ENCODE results near the gene PIGO. TPM values are rescaled to one million over a fixed set of nuclear protein-coding genes. Genes with fewer than 3 reads are reported as not detected.

Gene PIGO
- total RNA-seq, 1 donor from 2014 or later, result 25.0 TPM

DNA sequence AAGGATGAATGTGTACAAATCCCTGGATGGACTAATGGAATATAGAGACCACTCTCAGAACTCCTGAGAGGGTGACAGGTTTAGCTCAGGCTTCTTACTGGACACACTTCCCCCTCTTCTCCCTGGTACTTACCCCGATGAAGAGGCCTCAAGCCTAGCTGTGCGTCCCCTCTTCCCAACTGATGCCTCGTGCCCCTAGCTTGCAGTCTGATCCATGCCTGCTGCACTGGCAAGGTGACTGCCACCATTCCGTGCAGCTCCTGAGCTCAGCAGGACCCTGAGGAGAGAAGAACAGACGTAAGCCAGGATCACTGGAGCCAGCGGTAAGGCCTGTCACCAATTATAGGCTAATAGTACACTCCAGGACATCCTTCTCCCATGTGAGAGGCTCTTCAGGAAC is 12.1 kb upstream of the PIGO start:
- no peak for DNase-seq (ENCODE audit: low spot score)
- intact Hi-C loops (cut with DNase I), result no loop called here
- no peak for ATAC-seq

DNA sequence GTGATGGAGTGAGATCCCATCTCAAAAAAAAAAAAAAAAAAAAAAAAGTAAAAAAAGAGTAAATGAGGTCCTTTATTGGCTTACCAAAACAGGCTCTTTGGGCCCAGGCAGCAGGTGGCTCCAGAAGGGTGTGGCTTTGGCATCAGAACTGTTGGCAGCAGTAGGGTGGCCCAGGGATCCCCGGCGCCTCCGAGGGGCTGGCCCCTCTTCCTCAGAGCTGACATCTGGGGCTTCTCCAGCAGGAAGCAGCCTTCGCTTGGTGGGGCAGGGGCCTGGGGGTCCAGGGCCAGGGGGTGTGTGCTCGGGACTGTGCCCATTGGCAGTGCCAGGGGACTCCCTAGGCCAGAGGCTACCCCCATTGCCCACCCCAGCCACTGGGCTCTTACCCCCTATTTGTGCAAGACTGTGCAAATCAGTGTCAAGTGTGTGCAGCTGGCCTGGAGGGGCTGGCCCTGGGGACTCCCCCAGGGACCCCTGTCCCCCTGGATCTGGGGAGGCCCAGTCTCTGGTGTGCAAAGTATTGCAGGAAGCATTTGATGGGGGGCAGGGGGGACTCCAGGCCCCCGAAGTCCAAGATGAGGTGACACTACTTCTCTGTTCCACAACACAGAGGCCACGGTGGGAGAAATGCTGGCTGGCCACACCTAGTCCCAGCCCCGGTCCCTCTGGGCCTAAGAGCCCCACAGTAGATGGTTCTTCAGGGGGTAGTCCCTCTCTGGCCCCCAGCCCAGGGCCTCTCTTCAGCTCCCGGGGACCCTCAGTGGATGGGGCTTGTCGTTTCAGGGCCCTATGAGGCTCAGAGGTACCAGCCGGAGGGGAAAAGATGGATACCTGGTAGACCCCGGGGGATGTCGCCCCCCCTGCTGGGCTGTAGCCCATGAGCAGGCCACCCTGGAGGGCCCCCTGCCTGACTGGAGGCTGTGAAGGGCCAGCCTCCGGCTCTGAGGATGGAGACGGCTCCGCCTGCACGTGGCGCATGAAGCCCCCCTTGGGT is 11.2 kb upstream of the PIGO start:
- intact Hi-C loops (cut with DNase I), result no loop called here
- DNase-seq (ENCODE audit: low spot score) (no peak), ATAC-seq (no peak)

DNA sequence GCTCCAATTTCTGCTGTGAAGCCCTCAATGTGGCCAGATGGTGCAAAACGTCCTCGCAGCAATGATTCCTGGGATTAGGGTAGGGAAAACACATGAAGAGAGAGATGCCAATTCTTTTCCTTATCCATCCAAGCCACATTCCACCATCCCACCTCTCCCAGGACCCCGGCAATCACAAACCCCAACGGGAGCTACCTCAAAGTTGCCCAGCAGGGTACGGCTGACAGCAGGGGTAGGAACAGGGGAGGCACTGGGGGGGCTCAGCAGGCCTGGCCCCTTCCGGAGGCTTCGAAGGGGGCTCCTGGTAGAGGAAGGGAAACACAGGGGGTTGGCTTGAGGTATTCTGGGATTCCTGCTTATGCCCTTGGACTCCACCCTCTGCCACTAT is 9.9 kb upstream of the PIGO start:
- no peak for ATAC-seq
- intact Hi-C loops (cut with DNase I), result no loop called here
- DNase-seq (ENCODE audit: low spot score), result no peak

DNA sequence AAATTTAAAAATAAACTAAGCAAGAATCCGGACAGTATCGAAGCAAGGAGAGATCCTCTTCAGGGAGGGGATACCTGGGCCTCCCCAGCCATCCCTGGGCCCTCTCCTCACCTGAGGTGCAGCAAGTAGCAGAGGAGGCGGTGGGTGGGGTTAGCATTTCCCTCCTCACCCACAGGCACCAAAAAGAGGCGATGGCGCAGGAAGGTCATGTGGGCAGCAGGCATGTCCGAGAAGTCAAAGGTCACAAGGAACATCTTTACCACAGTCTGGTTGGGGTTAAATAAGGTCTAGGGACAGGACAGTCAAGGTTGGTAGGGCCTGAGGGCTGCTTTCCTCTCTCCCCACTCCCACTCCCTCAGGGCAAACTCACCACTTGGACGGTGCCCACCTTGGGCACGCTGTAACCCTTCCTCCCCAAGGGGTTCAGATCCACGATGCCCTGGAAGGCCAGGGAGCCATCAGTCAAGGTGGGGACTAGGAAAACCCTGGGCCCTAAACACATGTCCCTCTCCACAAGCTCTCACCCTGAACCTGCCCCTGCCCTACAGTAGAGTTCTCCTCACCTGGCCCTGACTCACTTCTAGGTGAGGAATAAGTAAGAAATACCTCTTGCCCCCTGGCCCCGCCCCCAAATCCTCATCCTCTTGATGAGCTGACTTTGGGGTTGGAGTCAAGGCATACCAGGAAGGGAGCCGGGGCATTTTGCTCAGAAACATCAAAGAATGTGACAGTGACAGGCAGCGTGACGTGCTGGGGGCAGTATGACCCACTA is 9.4 kb upstream of the PIGO start:
- no peak for ATAC-seq
- DNase-seq (ENCODE audit: low spot score), result no peak
- intact Hi-C loops (cut with DNase I), result no loop called here

DNA sequence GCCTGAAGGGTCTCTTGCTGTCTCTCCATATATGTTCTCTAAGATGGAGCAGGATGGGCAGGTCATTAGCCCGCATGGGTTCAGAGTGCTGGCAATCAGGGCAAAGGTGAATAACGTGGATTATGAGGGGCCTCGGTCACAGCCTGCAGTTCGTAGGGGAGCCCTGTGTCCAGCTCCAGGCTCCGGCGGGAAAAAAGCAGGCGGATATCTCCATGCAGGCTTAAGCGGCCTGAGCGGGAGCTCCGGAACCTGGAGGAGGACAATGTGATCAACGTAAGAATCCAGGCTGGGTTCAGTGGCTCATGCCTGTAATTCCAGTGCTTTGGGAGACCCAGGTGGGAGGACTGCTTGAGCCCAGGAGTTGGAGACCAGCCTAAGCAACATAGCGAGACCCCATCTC is 8.7 kb upstream of the PIGO start:
- no peak for DNase-seq (ENCODE audit: low spot score)
- no peak for ATAC-seq
- intact Hi-C loops (cut with DNase I), result no loop called here

DNA sequence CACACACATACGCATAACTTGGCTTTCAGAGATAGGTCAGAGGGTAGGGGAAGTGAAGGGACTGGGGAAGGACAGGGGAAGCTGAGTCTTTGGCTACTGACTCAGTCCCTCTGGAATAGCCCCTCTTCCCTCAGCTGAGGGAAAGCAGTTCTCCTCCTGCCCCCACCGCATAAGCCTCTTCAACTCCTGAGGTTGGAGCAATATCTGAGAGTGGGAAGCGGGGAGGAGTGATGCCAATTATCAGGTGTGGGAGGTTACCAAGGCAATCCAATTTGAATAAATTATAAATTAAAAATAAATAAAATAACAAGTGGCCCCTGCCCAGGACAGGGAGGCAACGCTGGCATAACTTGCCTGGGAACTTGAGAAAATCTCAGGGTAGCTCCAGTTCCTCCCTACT is 8.2 kb upstream of the PIGO start:
- intact Hi-C loops (cut with DNase I), result no loop called here
- ATAC-seq, result no peak
- DNase-seq (ENCODE audit: low spot score), result no peak

DNA sequence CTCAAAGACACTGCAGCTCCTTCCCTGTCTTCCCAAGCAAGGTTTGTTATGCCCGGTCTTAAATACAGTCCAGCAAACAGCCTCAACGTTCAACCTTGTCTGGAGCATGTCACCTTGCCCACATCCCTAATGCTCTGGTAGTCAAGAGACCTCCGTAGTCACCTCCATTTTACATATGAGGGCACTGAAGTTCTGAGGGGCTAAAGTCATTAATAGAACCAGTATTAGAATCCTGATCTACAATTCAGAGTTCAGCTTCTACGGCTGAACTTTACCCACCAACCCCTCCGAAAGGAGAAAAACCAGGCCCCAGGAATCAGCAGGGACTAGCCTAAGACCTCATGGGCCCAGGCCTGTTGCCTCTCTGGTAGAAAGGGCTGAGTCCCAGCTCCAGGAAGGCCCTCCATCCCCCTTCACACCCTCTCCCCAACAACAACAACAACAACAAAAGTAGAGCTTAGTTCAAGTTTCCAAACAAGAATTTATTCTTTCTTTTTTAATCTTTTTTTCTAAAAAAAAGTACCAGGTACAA is 7.3 kb upstream of the PIGO start:
- intact Hi-C loops (cut with DNase I), result no loop called here
- ATAC-seq (no peak), DNase-seq (ENCODE audit: low spot score) (no peak)

DNA sequence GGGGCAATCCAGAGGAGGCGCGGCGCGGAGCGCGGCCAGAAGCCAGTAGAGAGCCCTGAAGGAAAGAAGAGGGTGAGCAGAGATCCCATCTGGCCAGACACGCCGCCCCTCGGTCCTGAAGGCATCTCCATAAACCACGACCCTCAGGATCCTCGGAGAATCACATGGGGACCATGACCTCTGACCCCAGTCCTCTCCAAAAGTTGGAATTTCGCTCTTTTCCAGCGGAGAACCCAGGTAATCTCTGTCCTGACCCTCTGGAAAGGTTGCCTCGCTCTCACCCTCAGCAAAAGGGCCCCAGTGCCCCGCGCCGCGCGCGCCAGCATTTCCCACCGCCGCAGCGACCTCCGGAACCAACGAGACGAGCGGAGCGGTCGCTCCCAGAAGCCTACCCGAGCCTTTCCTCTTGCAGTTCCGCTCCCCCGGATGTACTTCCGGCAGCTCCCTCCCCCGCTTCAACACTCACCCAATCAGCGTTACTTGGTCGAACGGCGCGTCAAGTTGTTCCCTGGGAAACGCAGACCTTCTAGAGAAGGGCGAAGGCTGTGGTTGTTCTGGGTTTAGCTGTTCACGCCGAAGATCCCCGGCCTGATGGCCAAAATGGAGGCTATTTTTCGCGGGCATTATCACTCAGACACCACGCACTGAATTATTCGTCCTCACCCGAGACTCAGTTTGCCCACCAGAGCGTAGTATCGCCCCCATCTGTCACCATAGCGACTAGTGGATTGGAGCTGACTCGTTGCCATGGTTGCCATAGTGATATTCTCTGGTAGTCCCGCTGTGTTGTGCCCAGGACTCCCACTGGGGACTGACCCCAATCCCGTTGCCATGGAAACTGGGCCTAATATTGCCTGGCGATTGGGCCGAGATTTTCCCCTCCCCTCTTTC is 6.6 kb upstream of the PIGO start, which contains the start of gene STOML2:
TSS of gene STOML2 (minus strand) at position 363 of the 891 bp plus-strand sequence. CDS start at position 326, 37 bp downstream.
- intact Hi-C loops (cut with DNase I), result no loop called here

DNA sequence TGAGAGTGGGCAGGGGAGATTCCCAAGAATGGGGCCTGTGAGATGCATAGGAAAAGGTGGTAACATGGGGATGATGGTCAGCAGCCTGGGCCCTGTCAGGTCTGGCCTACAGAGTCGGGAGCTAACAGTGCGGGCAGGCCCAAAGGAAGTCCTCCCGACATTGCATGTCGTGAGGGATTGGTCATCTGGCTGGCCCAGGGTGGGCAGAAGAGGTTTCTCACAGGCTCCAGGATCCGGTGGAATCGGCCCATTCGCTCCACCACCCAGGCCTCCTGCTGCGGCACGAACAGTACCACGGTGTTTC is 6.0 kb upstream of the PIGO start:
- intact Hi-C loops (cut with DNase I), result no loop called here
- DNase-seq (ENCODE audit: low spot score), result no peak
- no peak for ATAC-seq

More for the DNA sequence above, 6.6 kb upstream of the PIGO start, which contains the start of gene STOML2:
- peak; percentile 96 for DNase-seq (ENCODE audit: low spot score)
- ATAC-seq, result peak; percentile 98

DNA sequence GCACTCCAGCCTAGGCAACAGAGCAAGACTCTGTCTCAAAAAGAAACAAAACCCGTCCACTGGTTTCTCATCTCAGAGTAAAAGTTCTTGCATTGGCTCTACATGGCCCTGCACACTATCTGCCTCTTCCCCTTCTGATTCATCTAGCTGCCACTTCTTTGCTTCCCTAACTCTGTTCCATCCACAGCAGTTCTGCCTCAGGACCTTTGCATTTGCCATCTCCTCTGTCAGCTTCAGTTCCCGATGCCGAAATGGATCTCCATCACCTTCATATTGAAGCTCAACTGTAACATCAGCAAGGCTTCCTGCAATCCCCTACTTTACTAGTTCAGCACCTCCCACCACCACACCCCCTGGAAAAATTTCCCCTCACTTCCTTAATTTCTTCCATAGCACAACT is 1.2 kb upstream of the PIGO start:
- ATAC-seq (no peak), DNase-seq (ENCODE audit: low spot score) (no peak)
- intact Hi-C loops (cut with DNase I), result no loop called here

DNA sequence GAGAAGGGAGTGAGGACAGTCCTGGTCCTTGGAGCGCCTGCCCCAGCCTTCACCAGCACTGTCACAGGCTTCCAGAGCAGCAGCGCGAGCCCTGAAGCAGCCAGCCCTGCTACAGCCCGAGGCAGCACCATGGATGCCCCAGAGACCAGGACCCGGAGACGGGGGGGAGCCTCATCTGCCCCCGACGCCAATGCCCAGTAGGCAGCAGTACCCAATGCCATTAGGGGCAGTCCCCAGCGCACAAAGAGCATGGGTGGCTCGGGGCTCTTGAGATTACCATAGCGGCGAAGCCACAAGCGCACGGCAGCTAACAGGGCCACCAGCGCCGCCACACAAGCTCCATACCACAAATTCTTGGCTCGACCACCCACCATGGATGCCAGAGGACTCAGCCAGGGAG is 4.9 kb downstream of the PIGO start:
- intact Hi-C loops (cut with DNase I), result no loop called here
- ATAC-seq (no peak), DNase-seq (ENCODE audit: low spot score) (no peak)

DNA sequence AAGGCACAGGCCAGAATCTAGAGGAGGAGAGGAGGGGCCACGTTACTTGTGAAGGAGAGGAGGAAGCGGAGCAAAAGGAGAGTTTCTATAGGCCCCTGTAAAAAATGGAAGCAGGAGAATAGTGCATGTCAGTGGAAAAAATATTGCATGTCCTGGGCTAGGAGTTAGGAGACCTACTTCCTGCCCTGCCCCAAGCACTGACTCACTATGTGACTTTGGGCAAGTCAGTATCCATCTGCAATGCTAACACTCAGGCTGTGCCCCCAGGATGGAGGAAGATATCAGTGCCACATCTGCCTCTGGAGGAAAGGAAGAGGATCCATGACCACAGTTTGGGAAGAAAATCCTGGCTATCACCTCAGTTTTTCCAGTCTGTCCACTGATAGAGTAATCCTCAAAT is 7.0 kb downstream of the PIGO start:
- DNase-seq (ENCODE audit: low spot score), result no peak
- intact Hi-C loops (cut with DNase I), result no loop called here
- ATAC-seq, result no peak

DNA sequence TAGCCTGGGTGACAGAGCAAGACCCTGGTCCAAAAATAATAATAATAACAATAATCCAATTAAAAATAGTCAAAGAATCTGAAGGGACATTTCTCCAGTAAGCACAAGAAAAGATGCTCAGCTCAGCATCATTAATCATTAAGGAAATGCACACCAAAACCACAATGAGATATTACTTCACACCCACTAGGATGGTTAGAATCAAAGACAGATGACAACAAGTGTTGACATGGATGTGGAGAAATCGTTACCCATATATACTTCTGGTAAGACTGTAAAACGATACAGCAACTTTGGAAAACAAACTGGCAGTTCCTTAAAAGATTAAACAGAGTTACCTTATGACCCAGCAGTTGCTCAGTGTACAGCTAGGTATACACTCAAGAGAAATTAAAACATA is 11.3 kb downstream of the PIGO start:
- DNase-seq (ENCODE audit: low spot score) (no peak), ATAC-seq (no peak)
- intact Hi-C loops (cut with DNase I), result no loop called here

DNA sequence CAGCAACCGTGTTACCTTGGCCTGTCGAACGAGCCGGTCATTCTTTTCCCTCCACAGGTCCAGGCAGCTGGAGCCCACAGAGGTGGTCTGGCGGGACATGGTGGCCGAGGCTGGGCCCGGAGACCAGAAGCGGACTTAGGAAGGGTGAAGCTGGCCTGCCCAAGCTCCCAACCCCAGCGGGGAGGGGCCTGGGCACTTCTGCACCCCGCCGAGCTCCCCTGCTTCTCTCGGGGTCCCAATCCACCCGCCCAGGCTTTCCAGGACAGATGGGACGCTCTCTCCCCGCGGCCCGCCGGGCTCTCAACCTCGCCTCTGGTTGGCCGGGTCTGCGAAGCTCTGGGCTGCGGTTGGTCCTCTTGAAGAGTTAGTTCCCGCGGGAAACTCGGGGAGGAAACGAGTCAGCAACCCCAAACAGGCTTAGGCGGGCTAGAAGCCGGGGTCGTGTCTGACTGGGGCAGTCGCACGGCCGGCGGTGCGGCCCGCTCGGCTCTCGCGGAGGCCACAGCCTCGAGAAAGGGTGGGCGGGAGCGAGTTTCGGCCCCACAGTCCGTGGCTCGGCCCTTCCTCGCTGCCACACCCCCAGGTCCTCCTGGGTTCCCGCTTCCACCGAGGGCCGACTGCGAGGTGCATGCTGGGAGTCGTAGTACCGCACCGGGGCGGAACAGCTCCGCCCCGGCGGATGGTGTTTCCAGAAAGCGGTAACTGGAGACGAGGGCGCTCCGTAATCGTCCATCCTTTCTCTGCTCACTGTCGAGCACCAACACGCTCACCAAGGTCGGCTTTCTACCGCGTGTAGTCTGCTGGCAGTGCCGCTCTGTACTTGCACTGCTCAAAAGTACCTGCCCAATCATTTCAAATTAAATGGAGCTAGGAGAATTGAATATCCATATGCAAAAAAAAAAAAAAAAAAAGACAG is 16.7 kb downstream of the PIGO start, which contains the start of gene FANCG:
TSS of gene FANCG (minus strand) at position 517 of the 916 bp plus-strand sequence. CDS start at position 99, 418 bp downstream.
- DNase-seq (ENCODE audit: low spot score), result peak; percentile 93
- intact Hi-C loops (cut with DNase I), result loop anchor here (10.0 kb wide), 1 partner anchor 85 kb away; no protein-coding TSS in a partner anchor

DNA sequence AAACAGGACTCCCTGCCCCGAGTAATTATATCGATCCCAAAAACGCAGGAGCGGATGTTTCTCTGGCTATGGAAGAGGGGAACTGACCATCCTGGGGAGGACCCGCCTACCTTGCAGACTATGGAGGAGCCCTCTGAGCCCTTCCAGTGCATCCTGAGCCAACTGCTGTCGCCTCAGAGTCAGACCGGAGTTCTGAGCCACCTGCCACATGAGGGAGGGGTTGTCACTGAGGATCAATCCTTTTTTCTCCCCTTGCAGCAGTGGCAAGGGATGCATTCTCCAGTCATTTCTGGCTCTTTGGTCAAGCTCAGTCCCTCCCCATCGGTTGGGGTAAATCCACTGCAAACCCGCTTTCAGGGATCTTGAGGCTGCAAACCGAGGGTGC is 17.4 kb downstream of the PIGO start:
- no peak for ATAC-seq
- no peak for DNase-seq (ENCODE audit: low spot score)
- intact Hi-C loops (cut with DNase I), result loop anchor here (10.0 kb wide), 1 partner anchor 84 kb away; no protein-coding TSS in a partner anchor

More for the DNA sequence above, 16.7 kb downstream of the PIGO start, which contains the start of gene FANCG:
- ATAC-seq, result peak; percentile 98

DNA sequence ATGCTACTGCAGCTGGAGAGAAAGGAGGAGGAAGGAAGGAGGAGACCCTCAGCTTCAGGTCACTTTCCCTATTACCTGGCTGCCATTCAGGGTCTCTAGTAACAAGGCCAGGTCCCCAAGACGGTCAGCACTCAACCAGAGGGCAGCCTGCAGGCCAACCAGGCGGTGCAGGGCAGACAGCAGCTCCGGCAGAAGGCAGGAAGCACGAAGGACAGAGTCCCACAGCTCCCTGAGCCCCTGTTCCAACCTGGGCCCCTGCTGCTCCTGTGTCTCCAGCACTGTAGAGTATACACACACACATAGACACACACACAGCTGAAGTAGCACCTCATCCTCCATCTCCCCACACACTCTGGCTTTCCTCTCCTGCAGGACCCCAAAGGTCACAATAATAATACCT is 18.3 kb downstream of the PIGO start:
- no peak for ATAC-seq
- intact Hi-C loops (cut with DNase I), result loop anchor here (10.0 kb wide), 1 partner anchor 83 kb away; no protein-coding TSS in a partner anchor

DNA sequence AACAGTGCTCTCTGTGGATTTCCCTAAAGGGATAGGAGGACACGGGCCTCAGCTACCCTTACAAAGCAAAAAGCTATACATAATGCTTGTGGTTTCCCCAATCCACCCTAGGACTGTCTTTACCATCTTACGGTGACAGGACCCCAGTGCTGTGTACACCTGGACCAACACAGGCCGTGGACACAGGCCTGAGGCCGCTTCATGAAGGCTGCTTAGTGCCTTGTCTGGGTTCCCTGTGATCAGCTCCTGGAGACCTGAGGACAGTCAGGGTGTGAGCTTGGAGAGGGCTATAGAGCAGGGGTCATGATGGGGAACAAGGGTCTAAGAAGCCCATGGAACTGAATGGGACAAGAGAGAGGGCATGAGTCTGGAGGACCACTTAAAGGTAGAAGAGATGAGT is 19.5 kb downstream of the PIGO start:
- intact Hi-C loops (cut with DNase I), result loop anchor here (10.0 kb wide), 1 partner anchor 82 kb away; no protein-coding TSS in a partner anchor
- no peak for DNase-seq (ENCODE audit: low spot score)
- no peak for ATAC-seq

More for the DNA sequence above, 18.3 kb downstream of the PIGO start:
- no peak for DNase-seq (ENCODE audit: low spot score)
